Stimulated activated CD8-positive, alpha-beta memory T cell treated with anti-CD3 and anti-CD28 coated beads, Interleukin-15, amount 100 ng/mL, for 4 hours (primary cell): Measurements from ENCODE around the gene MRPS24.
"Not testable (repeated sequence)": the region's sequence is repeated elsewhere in the genome, so short reads cannot be mapped to it uniquely, and the experiment has no call there.

Experiments used
- DNase-seq, 2 donors: peaks; one replicate each; pipeline ENCODE4 v3.0.0-alpha.2; 2020; ENCODE audit warnings: low read depth in 2 of 2

Gene MRPS24

GRCh38 chr7:43869006-43869866 lies at the start of gene MRPS24:
TSS of gene MRPS24 (minus strand) at chr7:43869517. CDS start at chr7:43869495, 22 bp downstream.
- peak; percentile 88 to 89 for DNase-seq

- no peak for DNase-seq
Measured at GRCh38 chr7:43915907-43916306, 46.6 kb upstream of the MRPS24 start.

GRCh38 chr7:43914795-43915194 lies 45.5 kb upstream of the MRPS24 start:
- no peak for DNase-seq

GRCh38 chr7:43906331-43907010 lies 37.2 kb upstream of the MRPS24 start, which contains the start of gene URGCP:
TSS of gene URGCP (minus strand) at chr7:43906596. CDS start at chr7:43906575, 21 bp downstream.
- DNase-seq = peak; percentile 12 to 41

- no peak for DNase-seq
Measured at GRCh38 chr7:43905956-43906330, 36.6 kb upstream of the MRPS24 start.

GRCh38 chr7:43905209-43905946 lies 36.1 kb upstream of the MRPS24 start:
- no peak for DNase-seq

GRCh38 chr7:43904533-43905208 lies 35.4 kb upstream of the MRPS24 start:
- no peak for DNase-seq

- DNase-seq = no peak
Measured at GRCh38 chr7:43902542-43903054, 33.3 kb upstream of the MRPS24 start.

GRCh38 chr7:43898571-43898970 lies 29.3 kb upstream of the MRPS24 start:
- DNase-seq = not testable (repeated sequence)

- no peak for DNase-seq
Measured at GRCh38 chr7:43895847-43896415, 26.6 kb upstream of the MRPS24 start.

- DNase-seq = no peak
Measured at GRCh38 chr7:43891069-43891955, 22.0 kb upstream of the MRPS24 start.

- DNase-seq = no peak
Measured at GRCh38 chr7:43890468-43890867, 21.2 kb upstream of the MRPS24 start.

- DNase-seq = no peak
Measured at GRCh38 chr7:43888993-43889945, 20.0 kb upstream of the MRPS24 start.

- no peak for DNase-seq
Measured at GRCh38 chr7:43884617-43885016, 15.3 kb upstream of the MRPS24 start.

- no peak for DNase-seq
Measured at GRCh38 chr7:43884209-43884608, 14.9 kb upstream of the MRPS24 start.

- no peak for DNase-seq
Measured at GRCh38 chr7:43880596-43880995, 11.3 kb upstream of the MRPS24 start.

- DNase-seq = no peak
Measured at GRCh38 chr7:43879477-43879876, 10.2 kb upstream of the MRPS24 start.

- DNase-seq = no peak
Measured at GRCh38 chr7:43878867-43879266, 9.6 kb upstream of the MRPS24 start.
